D721Med (cell line): ENCODE measurements around the gene PSMB3.

Source experiments
- DNase-seq: peaks from one replicate; pipeline ENCODE4 v3.0.0; 2011; ENCODE audit warnings: low spot score; ENCODE audit not compliant: insufficient read length
- FAIRE-seq: peaks from 2 replicates; lab custom pipeline; 2011; peaks lifted over from hg19 to GRCh38; lab: Jason Lieb, UNC
- CTCF ChIP-seq: IDR thresholded peaks from 2 replicates; pipeline ENCODE4 v1.5.1; 2012; ENCODE audit warnings: mild to moderate bottlenecking, control low read depth; ENCODE audit not compliant: insufficient read depth; ENCODE audit errors: missing control alignments

PSMB3 gene

GRCh38 chr17:38752308-38753070, at the start of gene PSMB3:
PSMB3 (plus strand) TSS chr17:38752741; CDS start chr17:38752827, 86 bp downstream.
- no peak for TF ChIP-seq CTCF
- FAIRE-seq (no peak), DNase-seq (peak; percentile 92)

- FAIRE-seq (no peak), DNase-seq (no peak)
- no peak for TF ChIP-seq CTCF
These were observed 49.4 kb upstream of the PSMB3 start for GRCh38 chr17:38702916-38703741.

GRCh38 chr17:38703742-38704605, 48.6 kb upstream of the PSMB3 start:
- DNase-seq, result peak; percentile 87
- no peak for FAIRE-seq

GRCh38 chr17:38704606-38705522, 47.7 kb upstream of the PSMB3 start, which contains the start of gene MLLT6:
MLLT6 (plus strand) TSS chr17:38705273; CDS start chr17:38705633, 360 bp downstream.
- TF ChIP-seq CTCF, result no peak
- DNase-seq (no peak), FAIRE-seq (no peak)

More at GRCh38 chr17:38703742-38704605, 48.6 kb upstream of the PSMB3 start:
- no peak for TF ChIP-seq CTCF

GRCh38 chr17:38705523-38705802, 47.1 kb upstream of the PSMB3 start:
- no peak for DNase-seq
- no peak for TF ChIP-seq CTCF
- FAIRE-seq, result no peak

- no peak for DNase-seq
- FAIRE-seq, result no peak
- TF ChIP-seq CTCF, result no peak
These were observed 46.6 kb upstream of the PSMB3 start for GRCh38 chr17:38705803-38706504.
